HFF-Myc (cell line): ENCODE results near the gene WDFY2.
"Not testable (repeated sequence)": the region's sequence is repeated elsewhere in the genome, so short reads cannot be mapped to it uniquely, and the experiment has no call there.

Source experiments
- DNase-seq: peaks from one replicate; pipeline ENCODE4 v3.0.0-alpha.2; 2011; ENCODE audit warnings: low read depth; ENCODE audit errors: extremely low read depth
- H3K4me3 ChIP-seq: replicated peaks from 2 replicates; pipeline ENCODE4 v1.5.1; 2011; ENCODE audit warnings: low read depth, mild to moderate bottlenecking, control low read depth, low read length
- CTCF ChIP-seq: IDR thresholded peaks from 2 replicates; pipeline ENCODE4 v1.5.1; 2012; ENCODE audit warnings: mild to moderate bottlenecking, low read depth, low read length, control low read depth; ENCODE audit errors: missing control alignments

Gene WDFY2

DNA sequence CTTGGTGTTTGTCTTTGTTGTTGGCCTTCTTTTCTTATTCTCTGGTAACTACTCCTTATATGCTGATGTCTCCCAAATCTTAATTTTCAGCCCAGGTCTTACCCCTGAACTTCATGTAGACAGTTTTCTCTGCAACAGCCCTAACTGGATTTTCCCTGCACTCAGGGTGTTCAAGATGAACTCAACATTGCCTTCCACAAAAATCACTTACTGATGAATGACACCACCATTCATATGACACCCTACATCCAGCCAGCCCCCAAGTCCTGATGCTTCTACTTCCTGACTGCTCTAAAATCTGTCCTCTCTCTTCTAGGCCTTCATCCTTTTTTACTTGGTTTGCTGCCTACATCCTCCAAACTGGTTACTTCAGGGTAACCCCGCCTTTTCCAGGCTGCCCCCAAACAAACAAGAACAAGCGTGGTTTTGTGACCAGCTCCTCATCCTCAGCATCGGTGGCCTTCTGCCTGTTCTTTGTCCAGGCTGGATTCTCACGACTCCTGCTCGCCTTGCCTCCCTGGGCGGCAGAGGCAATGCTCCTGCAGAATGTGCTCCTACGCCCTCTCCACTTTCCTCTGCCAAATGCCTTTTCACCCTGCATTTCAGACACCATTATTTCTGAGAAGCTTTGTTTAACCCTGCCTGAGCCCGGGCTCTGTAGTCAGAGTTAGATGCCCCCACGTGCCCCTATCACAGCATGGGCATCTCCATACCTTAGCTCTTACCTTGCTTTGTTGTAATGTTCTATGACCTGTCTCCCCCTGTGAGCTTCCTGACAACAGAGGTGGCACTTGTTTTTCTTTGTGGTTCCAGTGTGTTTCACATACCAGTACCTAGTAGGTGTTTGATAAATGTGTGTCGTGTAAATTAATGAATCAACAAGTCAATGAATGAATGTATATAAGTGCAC, 61.8 kb downstream of the WDFY2 start:
- no peak for TF ChIP-seq CTCF
- H3K4me3 ChIP-seq: no peak overlapping the region
- no peak for DNase-seq

GRCh38 chr13:51647067-51647466, 62.8 kb downstream of the WDFY2 start:
- TF ChIP-seq CTCF: no peak
- no peak overlapping the region for H3K4me3 ChIP-seq
- DNase-seq: no peak

DNA sequence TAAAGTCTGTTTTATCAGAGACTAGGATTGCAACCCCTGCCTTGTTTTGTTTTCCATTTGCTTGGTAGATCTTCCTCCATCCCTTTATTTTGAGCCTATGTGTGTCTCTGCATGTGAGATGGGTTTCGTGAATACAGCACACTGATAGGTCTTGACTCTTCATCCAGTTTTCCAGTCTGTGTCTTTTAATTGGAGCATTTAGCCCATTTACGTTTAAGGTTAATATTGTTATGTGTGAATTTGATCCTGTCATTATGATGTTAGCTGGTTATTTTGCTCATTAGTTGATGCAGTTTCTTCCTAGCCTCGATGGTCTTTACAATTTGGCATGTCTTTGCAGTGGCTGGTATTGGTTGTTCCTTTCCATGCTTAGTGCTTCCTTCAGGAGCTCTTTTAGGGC, 67.9 kb downstream of the WDFY2 start:
- DNase-seq, H3K4me3 ChIP-seq: not testable (repeated sequence)

DNA sequence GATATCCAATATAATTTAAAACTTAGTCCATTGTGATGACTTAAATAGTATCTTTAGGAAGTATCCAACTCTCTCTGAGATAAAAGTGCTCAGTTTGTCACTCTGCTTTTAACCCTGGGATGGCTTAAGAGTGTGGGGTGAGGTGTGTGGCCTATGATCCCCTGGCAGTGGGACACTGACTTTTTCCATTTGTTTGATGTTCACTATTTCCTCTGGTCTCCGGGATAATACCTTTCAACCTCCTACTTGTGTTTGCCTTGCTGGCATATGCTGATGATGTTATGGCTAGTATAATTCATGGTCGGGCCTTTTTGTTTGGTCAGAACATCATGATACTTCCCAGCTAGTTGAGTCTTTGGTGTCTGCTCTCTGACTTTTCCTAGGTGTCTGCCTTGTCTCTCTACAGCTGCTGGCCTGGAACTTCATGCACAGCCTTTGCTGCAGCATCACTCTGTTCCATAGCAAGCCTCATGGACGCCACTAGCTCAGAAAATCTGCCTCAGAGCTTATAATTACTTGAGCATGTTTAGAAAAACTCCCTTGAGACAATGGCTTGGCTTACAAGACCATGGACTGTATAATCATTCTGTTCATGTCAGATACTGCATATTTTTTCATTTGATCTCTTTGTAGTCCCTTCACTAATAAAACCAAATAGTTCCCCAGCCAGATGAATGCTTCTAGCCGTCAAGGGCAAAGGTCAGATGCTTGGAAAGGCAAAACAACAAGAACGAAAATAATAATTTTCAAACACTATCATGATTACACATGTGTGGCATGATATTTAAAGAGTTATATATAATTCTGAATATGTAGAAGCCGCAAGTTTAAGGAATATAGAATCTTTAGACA, 75.2 kb downstream of the WDFY2 start:
- DNase-seq: no peak
- H3K4me3 ChIP-seq: no peak overlapping the region
- TF ChIP-seq CTCF: no peak

DNA sequence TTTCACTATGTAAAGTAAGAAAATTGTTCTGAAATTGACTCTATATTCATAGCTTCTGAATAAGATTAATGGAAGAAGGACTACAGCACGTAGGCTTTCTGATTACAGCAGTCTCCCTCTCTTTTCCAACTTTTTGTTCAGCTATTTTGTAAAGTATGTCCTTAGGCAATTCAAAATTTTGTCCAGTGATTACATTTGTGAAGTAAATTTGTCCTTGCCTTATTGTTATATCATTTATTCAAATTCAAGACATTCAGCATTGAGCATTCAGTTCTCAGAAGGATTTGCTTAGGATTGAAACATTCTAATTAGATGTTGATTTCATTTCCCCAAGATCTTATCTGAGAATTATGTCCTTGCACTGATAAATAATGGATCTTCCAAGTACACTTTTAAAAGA, 76.6 kb downstream of the WDFY2 start:
- TF ChIP-seq CTCF: no peak
- no peak for DNase-seq
- no peak overlapping the region for H3K4me3 ChIP-seq

DNA sequence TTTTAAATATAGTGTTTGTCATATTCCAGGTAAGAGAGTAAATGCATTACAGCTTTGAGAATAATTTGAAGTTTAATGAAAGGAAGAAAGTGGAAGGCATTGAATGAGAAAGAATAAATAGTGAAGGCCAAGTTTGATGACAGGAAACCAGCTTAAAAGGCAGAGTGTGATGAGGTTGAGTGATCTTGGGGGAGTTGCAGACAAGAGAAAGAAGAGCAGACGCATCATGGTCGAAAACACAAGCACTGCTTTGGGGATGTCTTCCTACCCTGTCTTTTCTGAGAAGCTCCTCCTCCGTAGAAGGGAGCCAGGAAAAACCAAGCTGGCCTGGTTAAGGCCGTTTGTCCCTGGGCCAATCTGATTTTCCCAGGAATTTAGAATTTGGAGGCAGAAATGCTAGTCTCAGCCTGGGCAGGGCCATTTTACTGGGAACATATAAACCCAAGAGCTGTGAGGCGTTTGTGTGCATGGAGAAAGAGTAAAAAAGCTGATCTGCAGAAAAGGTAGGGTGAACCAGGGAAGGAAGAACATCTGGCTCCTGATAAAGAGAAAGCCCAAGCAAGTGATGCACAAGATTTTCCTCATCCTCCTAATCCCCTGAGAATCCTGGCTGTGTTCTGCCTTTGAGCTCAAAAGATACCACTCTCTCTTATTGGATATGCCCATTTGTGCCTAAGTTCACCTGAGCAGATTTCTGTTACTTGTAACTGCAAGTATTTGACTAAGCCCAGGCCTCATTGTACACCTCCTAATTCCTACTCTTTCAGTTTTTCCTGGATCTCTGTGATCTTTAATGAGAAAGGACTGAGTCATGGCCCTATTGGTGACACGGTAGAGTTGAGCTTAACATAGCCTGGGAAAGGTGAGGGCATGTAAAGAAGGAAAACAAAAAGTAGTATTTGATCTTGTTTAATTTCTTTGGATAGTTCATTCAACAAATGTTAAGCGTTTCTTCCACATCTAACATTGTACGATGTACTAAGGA, 80.0 kb downstream of the WDFY2 start:
- no peak for TF ChIP-seq CTCF
- DNase-seq: no peak
- H3K4me3 ChIP-seq: no peak overlapping the region
